Fibroblast of the aortic adventitia (primary cell): ENCODE data around the gene IZUMO2. TPM values are rescaled to one million over a fixed set of nuclear protein-coding genes. Genes with fewer than 3 reads are reported as not detected.

ENCODE experiments used
- DNase-seq: peaks from one replicate; pipeline ENCODE4 v3.0.0-alpha.2; 2010; ENCODE audit warnings: low read depth
- H3K4me3 ChIP-seq: 2 replicates; pipeline ENCODE4 v1.5.1; 2011; ENCODE audit warnings: low read depth, mild to moderate bottlenecking, control low read depth, low read length, moderate library complexity
- total RNA-seq: library from RNA; depleted of rRNA; stranded (reverse); fragments of >200 nt; gene quantifications from 2 replicates; pipeline ENCODE4 v1.2.3, GENCODE V29; 2012; ENCODE audit warnings: low replicate concordance
- TF ChIP-seq, protein P1 (sequence below): IDR thresholded peaks from 2 replicates; pipeline ENCODE4 v1.5.1; 2011; ENCODE audit warnings: mild to moderate bottlenecking, low read length, control low read depth, inconsistent platforms; ENCODE audit not compliant: insufficient read depth

Gene IZUMO2
- total RNA-seq, 1 donor, result not detected

DNA sequence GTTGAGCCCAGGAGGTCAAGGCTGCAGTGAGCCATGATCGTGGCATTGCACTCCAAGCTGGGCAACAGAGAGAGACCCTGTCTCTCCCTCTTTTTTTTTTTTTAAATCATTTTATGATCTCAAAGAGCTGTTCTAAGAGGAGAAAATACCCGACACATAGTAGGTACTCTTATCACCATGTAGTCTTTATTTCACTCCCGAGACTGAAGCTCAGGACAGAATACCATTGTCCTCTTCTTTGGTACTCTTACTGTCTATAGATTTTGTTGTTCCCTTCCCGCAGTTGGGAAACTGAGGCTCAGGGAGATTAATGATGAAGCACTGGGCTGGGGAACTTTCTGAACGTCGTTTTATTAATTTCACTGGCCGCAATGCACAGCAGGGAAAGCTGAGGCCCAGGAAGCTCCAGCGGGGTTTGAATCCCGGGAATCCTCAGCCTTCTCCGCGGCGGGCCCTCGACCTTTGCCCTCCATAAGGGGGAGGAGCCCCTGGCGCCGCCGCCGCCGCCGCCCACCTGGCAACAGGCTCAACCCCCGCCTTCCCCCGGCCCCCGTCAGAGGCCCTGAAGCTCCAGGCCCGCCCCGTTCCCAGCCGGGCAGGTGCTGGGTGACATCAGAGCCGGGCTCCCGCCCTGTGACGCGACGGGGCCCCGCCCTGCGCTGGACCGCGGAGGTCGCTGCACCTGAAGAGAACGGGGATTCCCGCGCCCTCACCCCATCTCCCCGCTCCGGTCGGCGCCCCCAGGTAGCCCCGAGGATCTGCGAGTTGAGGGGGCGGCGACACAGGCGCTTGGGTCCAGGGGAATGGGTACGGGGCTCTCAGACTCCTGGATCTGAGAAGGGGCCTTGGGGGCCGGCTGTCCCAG, 42.0 kb upstream of the IZUMO2 start:
- TF ChIP-seq, protein P1, sequence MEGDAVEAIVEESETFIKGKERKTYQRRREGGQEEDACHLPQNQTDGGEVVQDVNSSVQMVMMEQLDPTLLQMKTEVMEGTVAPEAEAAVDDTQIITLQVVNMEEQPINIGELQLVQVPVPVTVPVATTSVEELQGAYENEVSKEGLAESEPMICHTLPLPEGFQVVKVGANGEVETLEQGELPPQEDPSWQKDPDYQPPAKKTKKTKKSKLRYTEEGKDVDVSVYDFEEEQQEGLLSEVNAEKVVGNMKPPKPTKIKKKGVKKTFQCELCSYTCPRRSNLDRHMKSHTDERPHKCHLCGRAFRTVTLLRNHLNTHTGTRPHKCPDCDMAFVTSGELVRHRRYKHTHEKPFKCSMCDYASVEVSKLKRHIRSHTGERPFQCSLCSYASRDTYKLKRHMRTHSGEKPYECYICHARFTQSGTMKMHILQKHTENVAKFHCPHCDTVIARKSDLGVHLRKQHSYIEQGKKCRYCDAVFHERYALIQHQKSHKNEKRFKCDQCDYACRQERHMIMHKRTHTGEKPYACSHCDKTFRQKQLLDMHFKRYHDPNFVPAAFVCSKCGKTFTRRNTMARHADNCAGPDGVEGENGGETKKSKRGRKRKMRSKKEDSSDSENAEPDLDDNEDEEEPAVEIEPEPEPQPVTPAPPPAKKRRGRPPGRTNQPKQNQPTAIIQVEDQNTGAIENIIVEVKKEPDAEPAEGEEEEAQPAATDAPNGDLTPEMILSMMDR, result no peak
- DNase-seq, result no peak
- no peak overlapping the region for H3K4me3 ChIP-seq

DNA sequence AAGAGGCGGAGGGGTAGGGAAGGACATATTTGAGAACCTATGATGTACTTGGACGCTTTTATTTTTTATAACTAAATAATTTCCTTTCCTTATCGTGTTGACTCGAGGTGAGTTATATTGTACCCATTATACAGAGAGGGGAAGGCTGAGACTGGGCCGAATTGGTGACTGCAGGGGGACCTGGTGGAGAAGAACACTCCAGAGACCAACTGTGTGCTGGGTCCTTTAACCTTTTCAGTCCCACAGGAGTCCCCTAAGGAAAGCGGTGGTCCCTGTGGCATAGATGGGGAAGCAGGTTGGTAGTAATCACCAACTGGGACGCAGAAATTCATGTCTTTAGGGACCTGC, 41.0 kb upstream of the IZUMO2 start:
- no peak overlapping the region for H3K4me3 ChIP-seq
- DNase-seq, result no peak

DNA sequence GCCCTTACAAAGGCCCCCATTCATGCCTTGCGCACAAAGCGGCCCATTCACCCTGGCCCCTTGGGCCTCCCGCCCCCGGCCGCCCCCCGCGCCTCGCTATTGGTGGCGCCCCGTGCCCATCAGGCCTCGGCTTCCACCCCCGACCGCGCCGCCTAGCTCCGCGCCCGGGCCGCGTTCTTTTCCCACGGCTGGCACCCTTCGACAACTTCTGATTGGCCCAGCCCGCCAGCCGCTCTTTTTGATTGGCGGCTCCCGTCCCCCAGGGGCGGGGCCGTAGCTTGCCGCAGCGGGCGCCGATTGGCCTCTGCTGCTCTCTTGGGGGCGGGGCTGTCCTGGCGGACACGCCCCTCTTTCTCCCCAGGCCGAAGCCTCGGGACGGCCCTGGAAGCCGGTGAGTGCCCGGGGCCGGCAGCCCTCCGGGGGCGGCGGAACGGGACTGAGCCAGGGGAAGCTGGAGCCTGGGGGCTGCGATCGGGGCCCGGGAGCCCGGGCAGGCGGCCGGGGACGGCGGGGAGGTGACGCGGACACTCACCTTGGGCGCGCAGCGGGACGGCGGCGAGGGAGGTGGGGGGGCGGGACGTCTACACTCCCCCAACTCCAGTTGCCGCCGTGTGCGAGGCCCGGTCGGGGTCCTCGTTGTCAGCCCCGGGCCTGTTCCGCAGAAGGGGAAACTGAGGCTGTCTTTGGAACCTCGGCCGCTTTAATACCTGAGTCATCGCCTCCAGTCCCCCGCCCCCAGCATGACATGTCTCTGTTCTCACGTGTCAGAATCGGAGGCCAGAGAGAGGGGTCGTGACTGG, 40.4 kb upstream of the IZUMO2 start, which contains the start of gene MYH14:
Gene MYH14 (plus strand): TSS at position 342 of the 800 bp plus-strand sequence. CDS start 6,744 bp downstream, outside the sequence.
- no peak for DNase-seq
- TF ChIP-seq, protein P1, result no peak

More for the DNA sequence above, 41.0 kb upstream of the IZUMO2 start:
- TF ChIP-seq, protein P1, result no peak

DNA sequence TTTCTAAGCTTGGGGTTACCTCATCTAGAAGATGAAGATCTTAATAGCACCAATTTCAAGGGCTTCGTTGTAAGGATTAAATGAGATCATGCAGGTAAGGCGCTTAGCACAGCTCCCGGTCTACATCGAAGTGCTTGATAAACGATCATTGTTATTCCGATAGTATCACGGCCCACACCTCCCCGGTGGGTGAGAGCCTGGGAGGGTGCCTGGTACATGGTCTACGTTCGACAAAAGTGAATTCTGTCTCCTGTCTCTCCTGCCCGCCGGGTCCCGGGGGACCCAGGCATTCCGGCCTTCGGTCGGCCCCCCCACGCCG, 39.8 kb upstream of the IZUMO2 start:
- TF ChIP-seq, protein P1, result no peak
- DNase-seq, result no peak
- H3K4me3 ChIP-seq, result no peak overlapping the region

More for the DNA sequence above, 40.4 kb upstream of the IZUMO2 start, which contains the start of gene MYH14:
- no peak within 1 kb of the TSS for H3K4me3 ChIP-seq

DNA sequence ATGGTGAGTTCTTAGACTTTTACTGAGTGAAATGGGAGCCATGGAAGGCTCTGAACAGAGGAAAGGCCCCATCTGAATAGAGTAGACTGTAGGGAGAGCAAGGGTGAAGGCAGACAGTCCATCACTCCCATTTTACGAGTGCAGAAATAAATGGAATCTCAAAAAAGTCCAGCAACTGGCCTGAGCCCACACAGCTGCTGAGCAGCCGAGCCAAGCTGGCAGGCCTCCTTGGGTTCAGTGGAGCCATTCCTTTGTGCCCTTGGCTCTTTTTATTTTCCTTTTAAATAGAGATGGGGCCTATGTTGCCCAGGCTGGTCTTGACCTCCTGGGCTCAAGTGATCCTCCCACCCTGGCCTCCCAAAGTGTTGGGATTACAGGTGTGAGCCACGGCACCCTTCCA, 39.3 kb upstream of the IZUMO2 start:
- no peak for DNase-seq
- TF ChIP-seq, protein P1, result no peak

DNA sequence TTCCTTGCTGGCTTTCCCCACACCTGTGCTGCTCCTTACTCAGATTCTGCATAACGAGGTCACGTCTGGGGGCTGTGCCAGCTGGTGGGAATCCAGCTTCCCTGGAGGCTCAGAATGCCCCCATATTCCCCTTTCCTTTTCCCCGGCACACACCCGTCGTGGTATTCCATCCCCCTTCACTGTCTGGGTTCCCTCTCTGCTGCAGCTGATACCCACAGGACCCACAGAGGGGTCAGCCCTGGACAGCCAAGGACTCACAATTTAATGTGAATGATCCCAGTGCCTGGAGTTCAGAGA, 36.1 kb upstream of the IZUMO2 start:
- H3K4me3 ChIP-seq, result no peak overlapping the region
- TF ChIP-seq, protein P1, result no peak

More for the DNA sequence above, 39.3 kb upstream of the IZUMO2 start:
- H3K4me3 ChIP-seq, result no peak overlapping the region

More for the DNA sequence above, 36.1 kb upstream of the IZUMO2 start:
- no peak for DNase-seq
